Measurements from ENCODE around the gene ZNF536. TPM values are rescaled to one million over a fixed set of nuclear protein-coding genes. Genes with fewer than 3 reads are reported as not detected.

The ZNF536 gene
- total and polyA plus RNA-seq, 2 donors (not counting 3 experiments of a cell fraction or from before 2014, with no cell fraction given), result not detected

- Histone ChIP-seq H3K4me3 (replicated peaks in 1 of 3; ENCODE audit: insufficient read depth in 1 of 3, low read depth in 1 of 3, low read length in 3 of 3) (no peak overlapping the region), H3K9me3 (replicated peaks; ENCODE audit: control insufficient read depth, insufficient read depth, low read length) (peaks cover 5% of the 10 kb centered on the region), H3K9ac (replicated peaks; ENCODE audit: extremely low read depth, insufficient read depth, low read length) (no peak overlapping the region), H3K27ac (ENCODE audit: insufficient read depth, low read depth, low read length) (no peak overlapping the region), H3K4me1 (ENCODE audit: control insufficient read depth, extremely low read depth, insufficient read depth, low read length) (no peaks in the 10 kb centered on the region), H3K79me2 (ENCODE audit: control insufficient read depth, insufficient read depth, low read length) (no peaks in the 10 kb centered on the region), H3K4me2 (ENCODE audit: insufficient read depth, low read length) (no peak overlapping the region), H4K20me1 (replicated peaks; ENCODE audit: control insufficient read depth, extremely low read depth, insufficient read depth, low read length) (no peaks in the 10 kb centered on the region), H3K36me3 (ENCODE audit: control insufficient read depth in 2 of 2, extremely low read depth in 1 of 2, insufficient read depth in 2 of 2, low read length in 2 of 2) (no peaks in the 10 kb centered on the region), H3K9me1 (replicated peaks; ENCODE audit: control insufficient read depth, extremely low read depth, insufficient read depth, low read length) (no peaks in the 10 kb centered on the region), H2AFZ (ENCODE audit: low read depth, low read length) (no peak overlapping the region), H3K27me3 (ENCODE audit: control insufficient read depth in 2 of 2, insufficient read depth in 2 of 2, low read length in 2 of 2) (no peaks in the 10 kb centered on the region)
- no TSS peak for BruUV-seq (replicated peaks)
- POLR2A ChIA-PET, result no interaction called here
- dilution Hi-C loops (cut with MboI; ENCODE audit: extremely low pct_ligation_motif_present, low sequenced_read_pairs), result no loop called here
- CTCF ChIA-PET, result no interaction called here
- intact Hi-C loops (cut with micrococcal nuclease), result no loop called here
- FAIRE-seq, result no peak
- DNase-seq (ENCODE audit: low read depth, low spot score), result no peak
- no peak for TF ChIP-seq CTCF (IDR thresholded peaks at IDR 0.05; ENCODE audit: extremely low read depth in 1 of 2, insufficient read depth in 1 of 2, low read depth in 1 of 2, low read length in 2 of 2)
- TF ChIP-seq GATA2 (IDR thresholded peaks at IDR 0.05; ENCODE audit: insufficient read depth, insufficient read length, low read depth, low read length), result no peak
- TF ChIP-seq JUN (IDR thresholded peaks at IDR 0.05; ENCODE audit: borderline replicate concordance, insufficient read depth, insufficient read length, low read depth), result no peak
- no peak for TF ChIP-seq MAX (IDR thresholded peaks at IDR 0.05; ENCODE audit: insufficient read depth, insufficient read length)
Observed at GRCh38 chr19:30518965-30519606, 146.9 kb downstream of the ZNF536 start.
